Astrocyte (in vitro differentiated cells and primary cell): ENCODE results near the gene PRKAA2. TPM values are rescaled to one million over a fixed set of nuclear protein-coding genes. Genes with fewer than 3 reads are reported as not detected.

Source experiments
- DNase-seq: peaks from one replicate; pipeline ENCODE4 v3.0.0-alpha.2; 2010; ENCODE audit warnings: low read depth
- FAIRE-seq: peaks from 2 replicates; lab custom pipeline; 2011; peaks lifted over from hg19 to GRCh38; lab: Jason Lieb, UNC
- H2AFZ ChIP-seq: 2 replicates; pipeline ENCODE4 v1.6.0; 2012; ENCODE audit warnings: low read depth, low read length, inconsistent platforms
- H3K27ac ChIP-seq: 2 replicates; pipeline ENCODE4 v1.5.1; 2011; ENCODE audit warnings: low read depth, low read length, inconsistent platforms
- H3K27me3 ChIP-seq: 2 replicates; pipeline ENCODE4 v1.6.0; 2011; ENCODE audit warnings: low read length, inconsistent platforms; ENCODE audit not compliant: insufficient read depth
- H3K36me3 ChIP-seq: 2 replicates; pipeline ENCODE4 v1.5.1; 2011; ENCODE audit warnings: low read length, inconsistent platforms; ENCODE audit not compliant: insufficient read depth
- H3K4me1 ChIP-seq: 2 replicates; pipeline ENCODE4 v1.5.1; 2011; ENCODE audit warnings: low read length, inconsistent platforms; ENCODE audit not compliant: insufficient read depth
- H3K4me2 ChIP-seq: 2 replicates; pipeline ENCODE4 v1.6.0; 2012; ENCODE audit warnings: low read length, inconsistent platforms
- H3K4me3 ChIP-seq: 2 replicates; pipeline ENCODE4 v1.5.1; 2011; ENCODE audit warnings: low read depth, mild to moderate bottlenecking, low read length, inconsistent platforms; ENCODE audit not compliant: insufficient read depth
- H3K79me2 ChIP-seq: 2 replicates; pipeline ENCODE4 v1.6.0; 2012; ENCODE audit warnings: mild to moderate bottlenecking, low read length, inconsistent platforms; ENCODE audit not compliant: insufficient read depth
- H3K9ac ChIP-seq: 2 replicates; pipeline ENCODE4 v1.6.0; 2012; ENCODE audit warnings: mild to moderate bottlenecking, low read length, inconsistent platforms
- H3K9me3 ChIP-seq: 2 replicates; pipeline ENCODE4 v1.5.1; 2012; ENCODE audit warnings: low read depth, mild to moderate bottlenecking, low read length, inconsistent platforms; ENCODE audit not compliant: insufficient read depth
- H4K20me1 ChIP-seq: 2 replicates; pipeline ENCODE4 v1.6.0; 2012; ENCODE audit warnings: low read length, inconsistent platforms; ENCODE audit not compliant: insufficient read depth
- H3K27ac Mint-ChIP-seq: one replicate; pipeline ENCODE4 v1.8.0; 2021; ENCODE audit warnings: mild to moderate bottlenecking, mixed read lengths; ENCODE audit not compliant: unreplicated experiment
- H3K27me3 Mint-ChIP-seq: one replicate; pipeline ENCODE4 v1.8.0; 2021; ENCODE audit warnings: low read depth, mixed read lengths; ENCODE audit not compliant: unreplicated experiment
- H3K36me3 Mint-ChIP-seq: one replicate; pipeline ENCODE4 v1.8.0; 2021; ENCODE audit warnings: low read depth, mixed read lengths; ENCODE audit not compliant: unreplicated experiment
- H3K4me1 Mint-ChIP-seq: one replicate; pipeline ENCODE4 v1.8.0; 2021; ENCODE audit warnings: low read depth, mixed read lengths; ENCODE audit not compliant: unreplicated experiment
- H3K4me3 Mint-ChIP-seq: one replicate; pipeline ENCODE4 v1.8.0; 2021; ENCODE audit warnings: mild to moderate bottlenecking, moderate library complexity, mixed read lengths; ENCODE audit not compliant: unreplicated experiment
- H3K9me3 Mint-ChIP-seq: one replicate; pipeline ENCODE4 v1.8.0; 2021; ENCODE audit warnings: mild to moderate bottlenecking, mixed read lengths; ENCODE audit not compliant: unreplicated experiment
- EZH2 ChIP-seq: IDR thresholded peaks from 2 replicates; pipeline ENCODE4 v1.6.1; 2012; ENCODE audit warnings: mild to moderate bottlenecking, low read length, inconsistent platforms; ENCODE audit not compliant: insufficient read depth
- total RNA-seq: library from RNA; stranded (reverse); gene quantifications from 2 replicates; pipeline ENCODE4 v1.2.1, GENCODE V29; 2021
- TF ChIP-seq, protein P1 (sequence below): IDR thresholded peaks from 2 replicates; pipeline ENCODE4 v1.5.1; 2011; ENCODE audit warnings: low read depth, mild to moderate bottlenecking, inconsistent platforms, low read length, moderate library complexity; ENCODE audit not compliant: insufficient read depth

Gene PRKAA2
- total RNA-seq, 1 donor from 2014 or later: 2.4 TPM

DNA sequence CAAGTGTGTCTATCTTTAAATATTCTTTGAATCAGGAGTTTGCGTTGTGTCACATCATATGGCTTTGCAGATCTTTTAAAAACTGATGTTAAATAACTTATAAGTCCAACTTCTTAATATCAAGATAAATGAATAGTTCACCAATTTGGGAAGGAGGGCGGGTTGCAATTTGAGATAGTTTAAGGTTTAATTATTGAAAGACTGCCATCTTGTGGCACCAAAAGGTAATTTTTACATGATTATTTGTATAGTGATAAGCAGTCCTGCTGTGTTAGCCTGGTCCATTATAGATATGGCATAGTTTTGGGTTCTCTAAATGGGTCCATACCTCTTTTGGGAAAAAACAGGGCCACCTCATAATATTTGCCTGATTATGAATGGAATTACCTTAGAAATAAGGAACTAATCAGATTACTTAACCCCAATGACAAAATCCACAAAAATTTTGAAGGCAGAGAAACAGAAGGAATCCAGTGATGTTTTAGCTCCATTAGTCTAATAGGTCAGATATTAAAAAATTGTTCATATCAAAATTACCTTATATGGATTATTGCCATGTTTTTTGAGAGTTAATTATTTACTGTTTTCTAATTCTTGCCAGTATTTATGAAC is 64.3 kb downstream of the PRKAA2 start:
- H3K27me3 Mint-ChIP-seq: no peaks in the 10 kb centered on the region
- peaks cover 23% of the 10 kb centered on the region for H3K4me1 Mint-ChIP-seq
- H3K27ac ChIP-seq: no peak overlapping the region
- no peaks in the 10 kb centered on the region for H4K20me1 ChIP-seq
- no peaks in the 10 kb centered on the region for H3K79me2 ChIP-seq
- H3K36me3 Mint-ChIP-seq: no peaks in the 10 kb centered on the region
- H3K4me2 ChIP-seq: no peak overlapping the region
- no peaks in the 10 kb centered on the region for H3K36me3 ChIP-seq
- TF ChIP-seq, protein P1, sequence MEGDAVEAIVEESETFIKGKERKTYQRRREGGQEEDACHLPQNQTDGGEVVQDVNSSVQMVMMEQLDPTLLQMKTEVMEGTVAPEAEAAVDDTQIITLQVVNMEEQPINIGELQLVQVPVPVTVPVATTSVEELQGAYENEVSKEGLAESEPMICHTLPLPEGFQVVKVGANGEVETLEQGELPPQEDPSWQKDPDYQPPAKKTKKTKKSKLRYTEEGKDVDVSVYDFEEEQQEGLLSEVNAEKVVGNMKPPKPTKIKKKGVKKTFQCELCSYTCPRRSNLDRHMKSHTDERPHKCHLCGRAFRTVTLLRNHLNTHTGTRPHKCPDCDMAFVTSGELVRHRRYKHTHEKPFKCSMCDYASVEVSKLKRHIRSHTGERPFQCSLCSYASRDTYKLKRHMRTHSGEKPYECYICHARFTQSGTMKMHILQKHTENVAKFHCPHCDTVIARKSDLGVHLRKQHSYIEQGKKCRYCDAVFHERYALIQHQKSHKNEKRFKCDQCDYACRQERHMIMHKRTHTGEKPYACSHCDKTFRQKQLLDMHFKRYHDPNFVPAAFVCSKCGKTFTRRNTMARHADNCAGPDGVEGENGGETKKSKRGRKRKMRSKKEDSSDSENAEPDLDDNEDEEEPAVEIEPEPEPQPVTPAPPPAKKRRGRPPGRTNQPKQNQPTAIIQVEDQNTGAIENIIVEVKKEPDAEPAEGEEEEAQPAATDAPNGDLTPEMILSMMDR: peak; percentile 58
- no peak for TF ChIP-seq EZH2
- H3K4me3 Mint-ChIP-seq: no peak overlapping the region
- peaks cover 21% of the 10 kb centered on the region for H3K4me1 ChIP-seq
- H3K9me3 ChIP-seq: no peaks in the 10 kb centered on the region
- FAIRE-seq: peak; percentile 87
- DNase-seq: peak; percentile 23
- H3K4me3 ChIP-seq: no peak overlapping the region
- H2AFZ ChIP-seq: no peak overlapping the region
- H3K9me3 Mint-ChIP-seq: no peaks in the 10 kb centered on the region
- H3K27me3 ChIP-seq: no peaks in the 10 kb centered on the region
- no peak overlapping the region for H3K9ac ChIP-seq
- H3K27ac Mint-ChIP-seq: no peak overlapping the region

DNA sequence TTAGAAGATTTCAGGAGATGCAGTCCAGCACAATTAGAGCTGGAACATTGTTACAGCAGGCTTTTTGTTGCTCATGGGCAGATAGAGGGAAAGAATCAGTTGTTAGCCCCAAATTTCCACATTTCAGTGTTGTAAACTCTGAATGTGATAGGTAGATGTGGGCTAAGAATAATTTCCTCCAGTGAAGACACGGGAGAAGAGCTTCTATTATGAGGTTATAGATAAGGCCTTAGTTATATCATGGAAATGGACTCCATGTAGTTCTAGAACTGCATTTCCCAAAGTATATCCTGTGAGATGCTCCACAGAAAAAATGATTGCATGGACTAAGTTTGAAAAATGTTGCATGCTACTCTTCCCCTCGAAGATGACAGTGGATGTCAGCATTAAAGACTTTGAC is 64.9 kb downstream of the PRKAA2 start:
- H3K4me3 Mint-ChIP-seq: no peak overlapping the region
- Histone ChIP-seq H3K9me3 (no peaks in the 10 kb centered on the region), H3K79me2 (no peaks in the 10 kb centered on the region), H3K27me3 (no peaks in the 10 kb centered on the region), H3K4me1 (peaks cover 21% of the 10 kb centered on the region), H4K20me1 (no peaks in the 10 kb centered on the region), H3K9ac (no peak overlapping the region), H3K27ac (no peak overlapping the region), H3K4me3 (no peak overlapping the region), H2AFZ (no peak overlapping the region), H3K36me3 (no peaks in the 10 kb centered on the region), H3K4me2 (no peak overlapping the region)
- H3K36me3 Mint-ChIP-seq: no peaks in the 10 kb centered on the region
- peaks cover 23% of the 10 kb centered on the region for H3K4me1 Mint-ChIP-seq
- H3K27ac Mint-ChIP-seq: peak overlapping the region; percentile 20
- no peak for TF ChIP-seq EZH2
- TF ChIP-seq, protein P1: no peak
- no peaks in the 10 kb centered on the region for H3K9me3 Mint-ChIP-seq
- no peaks in the 10 kb centered on the region for H3K27me3 Mint-ChIP-seq
- FAIRE-seq (no peak), DNase-seq (no peak)

DNA sequence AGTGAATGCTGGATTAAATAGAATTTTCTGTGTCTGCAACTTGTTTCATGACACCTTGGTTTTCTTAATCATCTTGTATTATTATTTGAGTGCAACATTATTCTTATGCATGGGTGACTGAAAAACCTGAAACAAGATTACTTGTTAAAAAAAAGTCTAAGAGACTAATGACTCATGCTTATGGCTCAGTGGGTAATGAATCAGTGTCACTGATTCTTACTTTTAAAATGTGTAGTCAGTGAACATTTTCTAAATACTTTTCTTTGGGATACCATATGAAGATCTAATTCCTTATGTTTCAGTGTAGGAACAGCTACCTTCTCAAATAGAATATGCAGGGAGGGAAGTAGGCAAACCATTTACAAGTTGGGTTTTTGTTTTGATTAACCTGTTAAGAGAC is 65.5 kb downstream of the PRKAA2 start:
- Mint-ChIP-seq H3K27me3 (no peaks in the 10 kb centered on the region), H3K27ac (peak overlapping the region; percentile 13), H3K4me1 (peaks cover 26% of the 10 kb centered on the region), H3K36me3 (no peaks in the 10 kb centered on the region), H3K4me3 (peak overlapping the region; percentile 64), H3K9me3 (no peaks in the 10 kb centered on the region)
- no peaks in the 10 kb centered on the region for H3K79me2 ChIP-seq
- no peak overlapping the region for H3K9ac ChIP-seq
- FAIRE-seq: peak; percentile 66
- no peak overlapping the region for H2AFZ ChIP-seq
- no peaks in the 10 kb centered on the region for H3K9me3 ChIP-seq
- peak; percentile 87 for DNase-seq
- no peaks in the 10 kb centered on the region for H3K36me3 ChIP-seq
- H3K27me3 ChIP-seq: no peaks in the 10 kb centered on the region
- H3K27ac ChIP-seq: peak overlapping the region; percentile 50
- H3K4me1 ChIP-seq: peaks cover 24% of the 10 kb centered on the region
- no peak overlapping the region for H3K4me3 ChIP-seq
- no peaks in the 10 kb centered on the region for H4K20me1 ChIP-seq
- no peak for TF ChIP-seq EZH2
- TF ChIP-seq, protein P1: no peak
- peak overlapping the region; percentile 67 for H3K4me2 ChIP-seq
